K562 (cell line): ENCODE measurements around the gene CCDC28B. TPM values are rescaled to one million over a fixed set of nuclear protein-coding genes. Genes with fewer than 3 reads are reported as not detected.

Experiments
- ATAC-seq: fragments of 200-7000 bp; cut with Tn5 transposase; 3 replicates; pipeline ENCODE4 v1.9.1; 2020; ENCODE audit warnings: moderate library complexity
- BruUV-seq: library from RNA; stranded (reverse); fragments of 400-500 nt; replicated peaks from 2 replicates; lab custom pipeline; 2021; lab: Mats Ljungman, UMichigan
- CTCF ChIA-PET: fragments of 300-600 bp; formaldehyde crosslinking; extraction: SDS; loops from one replicate; lab custom pipeline; 2021; ENCODE audit warnings: low intra/inter-chr PET ratio; lab: Yijun Ruan, JAX
- POLR2A ChIA-PET: fragments of 300-600, 350-650 bp; sonication (Branson Sonifier 250); formaldehyde crosslinking; extraction: SDS; loops from one replicate; lab custom pipeline; 2021; ENCODE audit warnings: antibody characterized with exemption, inconsistent platforms; lab: Yijun Ruan, JAX
- DNase-seq, 4 experiments: peaks; one replicate each; pipeline versions ENCODE4 v3.0.0 to v3.0.0-alpha.2; 2011 to 2018; ENCODE audit warnings: low spot score in 3 of 4, mixed read lengths in 3 of 4; ENCODE audit errors: extremely low read depth in 1 of 4
- FAIRE-seq: peaks from 2 replicates; lab custom pipeline; 2011; peaks lifted over from hg19 to GRCh38; lab: Jason Lieb, UNC
- H2AFZ ChIP-seq: 2 replicates; pipeline ENCODE4 v1.6.0; 2011; ENCODE audit warnings: low read depth, low read length, control low read depth, inconsistent platforms
- H3K27ac ChIP-seq: fragments of 200-600 bp; 3 replicates; pipeline ENCODE4 v1.8.0; 2011; ENCODE audit warnings: low read depth, mild to moderate bottlenecking, control low read depth, inconsistent platforms, low read length, moderate library complexity, mixed read lengths; ENCODE audit errors: extremely low read depth
- H3K27me3 ChIP-seq, 2 experiments: fragments of 300-600 bp in 1 of 2; 2 replicates in 1 of 2; 3 replicates in 1 of 2; pipeline versions ENCODE4 v1.6.0 to v1.8.0; 2011; ENCODE audit warnings: inconsistent platforms in 2 of 2, low read length in 2 of 2, mild to moderate bottlenecking in 1 of 2, mixed read lengths in 1 of 2, moderate library complexity in 1 of 2; ENCODE audit not compliant: control insufficient read depth in 2 of 2, insufficient read depth in 2 of 2
- H3K36me3 ChIP-seq: fragments of 300-600 bp; 3 replicates; pipeline ENCODE4 v1.8.0; 2011; ENCODE audit warnings: mild to moderate bottlenecking, low read length, inconsistent platforms; ENCODE audit not compliant: control insufficient read depth, insufficient read depth
- H3K4me1 ChIP-seq, 2 experiments: fragments of 200-600 bp in 1 of 2; replicated peaks in 1 of 2; 2 replicates in 1 of 2; 3 replicates in 1 of 2; pipeline versions ENCODE4 v1.5.1 to v1.8.0; 2011; ENCODE audit warnings: inconsistent platforms in 2 of 2, low read length in 2 of 2, mild to moderate bottlenecking in 1 of 2, mixed read lengths in 1 of 2, moderate library complexity in 1 of 2; ENCODE audit not compliant: control insufficient read depth in 2 of 2, insufficient read depth in 2 of 2
- H3K4me2 ChIP-seq: 2 replicates; pipeline ENCODE4 v1.6.1; 2011; ENCODE audit warnings: low read length, control low read depth, inconsistent platforms, mixed read lengths; ENCODE audit not compliant: insufficient read depth
- H3K4me3 ChIP-seq: fragments of 200-600 bp; sonication (generic), shearing (Covaris generic); 2 replicates; pipeline ENCODE4 v1.5.1; 2016; ENCODE audit warnings: control low read depth, inconsistent platforms
- H3K79me2 ChIP-seq: fragments of 200-600 bp; 3 replicates; pipeline ENCODE4 v1.8.0; 2011; ENCODE audit warnings: low read length, inconsistent platforms; ENCODE audit not compliant: control insufficient read depth, insufficient read depth
- H3K9ac ChIP-seq, 2 experiments: 2 replicates each; pipeline versions ENCODE4 v1.6.0 to v1.6.1; 2011; ENCODE audit warnings: low read depth in 2 of 2, low read length in 2 of 2, control low read depth in 1 of 2, inconsistent platforms in 1 of 2, mild to moderate bottlenecking in 1 of 2, mixed read lengths in 1 of 2; ENCODE audit not compliant: insufficient read depth in 1 of 2
- H3K9me1 ChIP-seq: one replicate; pipeline ENCODE4 v1.6.0; 2011; ENCODE audit warnings: inconsistent platforms, mild to moderate bottlenecking, low read length, moderate library complexity; ENCODE audit not compliant: control insufficient read depth, insufficient read depth
- H3K9me3 ChIP-seq: replicated peaks from 2 replicates; pipeline ENCODE4 v1.5.1; 2011; ENCODE audit warnings: low read depth, low read length, inconsistent platforms; ENCODE audit not compliant: control insufficient read depth, insufficient read depth
- H4K20me1 ChIP-seq: replicated peaks from 2 replicates; pipeline ENCODE4 v1.6.1; 2011; ENCODE audit warnings: low read length, inconsistent platforms, mixed read lengths; ENCODE audit not compliant: control insufficient read depth, insufficient read depth
- EZH2 ChIP-seq: IDR thresholded peaks from 2 replicates; pipeline ENCODE4 v1.6.1; 2012; ENCODE audit warnings: low read depth, mild to moderate bottlenecking, inconsistent platforms, low read length, borderline replicate concordance
- MCM3 ChIP-seq: fragments of 450-650 bp; IDR thresholded peaks from 2 replicates; pipeline ENCODE4 v1.6.1; 2016
- RBM39 ChIP-seq: fragments of 200-400 bp; formaldehyde crosslinking; optimal IDR thresholded peaks from 2 replicates; pipeline ENCODE3; 2018; ENCODE audit warnings: low read depth, low read length
- SIX5 ChIP-seq, 2 experiments: IDR thresholded peaks; 2 replicates each; pipeline ENCODE4 v1.6.1; 2011; ENCODE audit warnings: low read length in 2 of 2, borderline replicate concordance in 1 of 2, low read depth in 1 of 2, mild to moderate bottlenecking in 1 of 2, moderate library complexity in 1 of 2; ENCODE audit not compliant: insufficient read depth in 1 of 2
- SMAD4 ChIP-seq: fragments of 250-450 bp; sonication (Bioruptor Pico); conservative IDR thresholded peaks from 2 replicates; pipeline ENCODE4 v1.8.0; 2021; ENCODE audit warnings: inconsistent platforms, mild to moderate bottlenecking, moderate library complexity
- SMC3 ChIP-seq: conservative IDR thresholded peaks from 2 replicates; pipeline ENCODE4 v1.6.1; 2011; ENCODE audit warnings: low read depth, low read length, improper control_type of control experiment; ENCODE audit not compliant: insufficient read depth
- XRCC3 ChIP-seq: fragments of 450-650 bp; IDR thresholded peaks from 2 replicates; pipeline ENCODE4 v1.6.1; 2017; ENCODE audit warnings: mild to moderate bottlenecking, moderate library complexity
- ZBTB1 ChIP-seq: sonication (generic); formaldehyde crosslinking; IDR thresholded peaks from 2 replicates; pipeline ENCODE4 v1.8.1; 2023; ENCODE audit warnings: missing genetic modification reagents, low read depth, mild to moderate bottlenecking, borderline replicate concordance
- WGBS: fragments of 100-300 bp; shearing (Covaris generic); methylation state at CpG from one replicate; pipeline ENCODE4 v1.1.6; 2016; ENCODE audit warnings: low coverage, mixed read lengths; ENCODE audit not compliant: insufficient coverage; ENCODE audit errors: missing lambda C conversion rate; 5-methylcytosine and 5-hydroxymethylcytosine counted together
- in situ Hi-C: fragments of 300-500 bp; cut with MboI; formaldehyde crosslinking; loops from 4 replicates; pipeline ENCODE4 v1.15.0; 2018; ENCODE audit warnings: inconsistent platforms, mixed read lengths
- intact Hi-C: fragments of 100-400 bp; cut with micrococcal nuclease; formaldehyde crosslinking; loops from 2 replicates; pipeline ENCODE4 v1.14.2; 2022
- polyA plus RNA-seq, 8 experiments: library from polyadenylated mRNA; depleted of rRNA in 4 of 8; stranded (reverse) in 5 of 8; unstranded in 3 of 8; fragments of >200 nt; fragmentation: Nextera tagmentation in 2 of 8; fragmentation: Illumina TruSeq in 1 of 8; extraction: Ambion mirVana in 2 of 8; extraction: Trizol in 1 of 8; gene quantifications; 2 replicates each; pipeline versions ENCODE4 v1.2.1 to v1.2.3, GENCODE V29; 2011 to 2014; ENCODE audit warnings: inconsistent platforms in 1 of 8, missing spikeins in 1 of 8
- total RNA-seq, 7 experiments: library from RNA; depleted of rRNA in 6 of 7; stranded (reverse); fragments of >200 nt in 6 of 7; fragmentation: Illumina TruSeq in 2 of 7; extraction: Trizol in 2 of 7; gene quantifications; 2 replicates each; pipeline versions ENCODE4 v1.2.1 to v1.2.3, GENCODE V29; 2011 to 2021; ENCODE audit warnings: low replicate concordance in 1 of 7
- TF ChIP-seq, protein P1 (sequence below): conservative IDR thresholded peaks from 2 replicates; pipeline ENCODE4 v1.6.1; 2011; ENCODE audit warnings: low read depth, mild to moderate bottlenecking, low read length; ENCODE audit not compliant: control insufficient read depth
- TF ChIP-seq, protein P2 (sequence below): fragments of 200-400 bp; formaldehyde crosslinking; IDR thresholded peaks from 2 replicates; pipeline ENCODE4 v1.6.1; 2017; ENCODE audit warnings: mild to moderate bottlenecking, low read depth, low read length, moderate library complexity
- TF ChIP-seq, protein P3 (sequence below): sonication (generic); formaldehyde crosslinking; IDR thresholded peaks from 2 replicates; pipeline ENCODE4 v1.8.1; 2023; ENCODE audit warnings: mild to moderate bottlenecking, missing genetic modification reagents
- TF ChIP-seq, protein P4 (sequence below): fragments of 250-450 bp; sonication (Bioruptor Pico); IDR thresholded peaks from 2 replicates; pipeline ENCODE4 v1.5.0; 2021; ENCODE audit warnings: mild to moderate bottlenecking, moderate library complexity

The CCDC28B gene
- total and polyA plus RNA-seq, 9 of the 15 experiments (the other 6 are each of a cell fraction or from before 2014, with no cell fraction given), result 5.7 to 54.5 (median 31.7) TPM

DNA sequence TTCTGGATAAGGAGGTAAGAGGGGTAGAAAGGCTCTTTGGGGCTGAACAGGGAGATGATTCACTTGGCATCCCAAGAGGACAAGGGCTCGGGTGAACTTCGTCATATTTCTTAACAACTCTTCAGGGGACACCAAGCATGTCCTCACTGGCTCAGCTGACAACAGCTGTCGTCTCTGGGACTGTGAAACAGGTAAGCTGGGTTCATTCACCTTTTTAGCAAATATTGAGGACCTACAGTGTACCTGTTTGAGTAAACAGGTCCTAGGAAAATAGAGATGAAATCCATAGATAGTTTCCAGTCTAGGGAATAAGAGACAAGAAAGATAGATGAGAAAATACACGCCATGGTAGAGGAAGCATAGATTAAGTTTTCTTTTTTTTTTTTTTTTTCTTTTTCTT, 23.9 kb downstream of the CCDC28B start (continued):
- TF ChIP-seq, protein P1, sequence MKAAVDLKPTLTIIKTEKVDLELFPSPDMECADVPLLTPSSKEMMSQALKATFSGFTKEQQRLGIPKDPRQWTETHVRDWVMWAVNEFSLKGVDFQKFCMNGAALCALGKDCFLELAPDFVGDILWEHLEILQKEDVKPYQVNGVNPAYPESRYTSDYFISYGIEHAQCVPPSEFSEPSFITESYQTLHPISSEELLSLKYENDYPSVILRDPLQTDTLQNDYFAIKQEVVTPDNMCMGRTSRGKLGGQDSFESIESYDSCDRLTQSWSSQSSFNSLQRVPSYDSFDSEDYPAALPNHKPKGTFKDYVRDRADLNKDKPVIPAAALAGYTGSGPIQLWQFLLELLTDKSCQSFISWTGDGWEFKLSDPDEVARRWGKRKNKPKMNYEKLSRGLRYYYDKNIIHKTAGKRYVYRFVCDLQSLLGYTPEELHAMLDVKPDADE, result no peak
- no peak for TF ChIP-seq ZBTB1 (CRISPR knock-in tag)
- TF ChIP-seq RBM39, result no peak
- no peak for TF ChIP-seq MCM3

DNA sequence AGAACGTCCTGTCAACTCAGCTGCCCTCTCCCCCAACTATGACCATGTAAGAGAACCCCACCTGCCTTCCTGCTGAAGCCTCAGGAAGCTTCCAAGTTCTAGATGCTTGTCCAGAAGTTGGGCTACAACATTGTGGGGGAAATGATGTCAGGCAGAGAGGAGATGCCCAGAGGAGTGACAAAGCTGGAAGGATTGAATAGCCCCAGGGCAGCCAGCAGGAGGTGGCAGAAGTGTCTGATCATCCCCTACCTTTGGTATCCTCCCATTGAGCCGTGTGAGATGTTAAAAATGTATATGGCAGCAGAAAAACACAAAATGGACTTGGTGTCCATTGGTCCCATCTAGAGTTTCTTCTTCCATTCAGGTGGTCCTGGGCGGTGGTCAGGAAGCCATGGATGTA, 28.4 kb downstream of the CCDC28B start:
- H3K9me1 ChIP-seq, result no peaks in the 10 kb centered on the region
- 98% methylated on average over 3 of the region's 3 CpGs for WGBS
- no peaks in the 10 kb centered on the region for H3K27me3 ChIP-seq
- in situ Hi-C loops, result no loop called here
- POLR2A ChIA-PET, result interaction anchor here (0.6 to 6.5 kb wide), 8 partner anchors 7 to 107 kb away, joined by 3 to 40 read pairs (median 4); partner anchors contain the start of gene MARCKSL1
- H3K9ac ChIP-seq, result no peak overlapping the region
- no TSS peak for BruUV-seq
- no peak for FAIRE-seq
- CTCF ChIA-PET, result no interaction called here
- no peaks in the 10 kb centered on the region for H3K9me3 ChIP-seq
- ATAC-seq, result no peak
- H3K4me2 ChIP-seq, result no peak overlapping the region
- DNase-seq, result no peak
- intact Hi-C loops, result no loop called here
- peaks cover 16% of the 10 kb centered on the region for H3K79me2 ChIP-seq
- no peak overlapping the region for H2AFZ ChIP-seq
- peaks cover 3% of the 10 kb centered on the region in 2 experiments; a peak in 3 of 5 replicates for H3K4me1 ChIP-seq
- no peak overlapping the region for H3K27ac ChIP-seq
- H4K20me1 ChIP-seq, result no peaks in the 10 kb centered on the region
- H3K36me3 ChIP-seq, result peaks cover 85% of the 10 kb centered on the region
- H3K4me3 ChIP-seq, result no peak overlapping the region
- TF ChIP-seq SIX5 (IDR thresholded peaks at IDR 0.05; ENCODE audit: borderline replicate concordance in 1 of 2, insufficient read depth in 1 of 2, low read depth in 1 of 2, low read length in 2 of 2), result no peak
- TF ChIP-seq, protein P2, sequence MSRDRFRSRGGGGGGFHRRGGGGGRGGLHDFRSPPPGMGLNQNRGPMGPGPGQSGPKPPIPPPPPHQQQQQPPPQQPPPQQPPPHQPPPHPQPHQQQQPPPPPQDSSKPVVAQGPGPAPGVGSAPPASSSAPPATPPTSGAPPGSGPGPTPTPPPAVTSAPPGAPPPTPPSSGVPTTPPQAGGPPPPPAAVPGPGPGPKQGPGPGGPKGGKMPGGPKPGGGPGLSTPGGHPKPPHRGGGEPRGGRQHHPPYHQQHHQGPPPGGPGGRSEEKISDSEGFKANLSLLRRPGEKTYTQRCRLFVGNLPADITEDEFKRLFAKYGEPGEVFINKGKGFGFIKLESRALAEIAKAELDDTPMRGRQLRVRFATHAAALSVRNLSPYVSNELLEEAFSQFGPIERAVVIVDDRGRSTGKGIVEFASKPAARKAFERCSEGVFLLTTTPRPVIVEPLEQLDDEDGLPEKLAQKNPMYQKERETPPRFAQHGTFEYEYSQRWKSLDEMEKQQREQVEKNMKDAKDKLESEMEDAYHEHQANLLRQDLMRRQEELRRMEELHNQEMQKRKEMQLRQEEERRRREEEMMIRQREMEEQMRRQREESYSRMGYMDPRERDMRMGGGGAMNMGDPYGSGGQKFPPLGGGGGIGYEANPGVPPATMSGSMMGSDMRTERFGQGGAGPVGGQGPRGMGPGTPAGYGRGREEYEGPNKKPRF, result no peak
- TF ChIP-seq SMC3, result no peak
- TF ChIP-seq, protein P3, sequence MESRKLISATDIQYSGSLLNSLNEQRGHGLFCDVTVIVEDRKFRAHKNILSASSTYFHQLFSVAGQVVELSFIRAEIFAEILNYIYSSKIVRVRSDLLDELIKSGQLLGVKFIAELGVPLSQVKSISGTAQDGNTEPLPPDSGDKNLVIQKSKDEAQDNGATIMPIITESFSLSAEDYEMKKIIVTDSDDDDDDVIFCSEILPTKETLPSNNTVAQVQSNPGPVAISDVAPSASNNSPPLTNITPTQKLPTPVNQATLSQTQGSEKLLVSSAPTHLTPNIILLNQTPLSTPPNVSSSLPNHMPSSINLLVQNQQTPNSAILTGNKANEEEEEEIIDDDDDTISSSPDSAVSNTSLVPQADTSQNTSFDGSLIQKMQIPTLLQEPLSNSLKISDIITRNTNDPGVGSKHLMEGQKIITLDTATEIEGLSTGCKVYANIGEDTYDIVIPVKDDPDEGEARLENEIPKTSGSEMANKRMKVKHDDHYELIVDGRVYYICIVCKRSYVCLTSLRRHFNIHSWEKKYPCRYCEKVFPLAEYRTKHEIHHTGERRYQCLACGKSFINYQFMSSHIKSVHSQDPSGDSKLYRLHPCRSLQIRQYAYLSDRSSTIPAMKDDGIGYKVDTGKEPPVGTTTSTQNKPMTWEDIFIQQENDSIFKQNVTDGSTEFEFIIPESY (CRISPR knock-in tag), result no peak
- TF ChIP-seq, protein P4, sequence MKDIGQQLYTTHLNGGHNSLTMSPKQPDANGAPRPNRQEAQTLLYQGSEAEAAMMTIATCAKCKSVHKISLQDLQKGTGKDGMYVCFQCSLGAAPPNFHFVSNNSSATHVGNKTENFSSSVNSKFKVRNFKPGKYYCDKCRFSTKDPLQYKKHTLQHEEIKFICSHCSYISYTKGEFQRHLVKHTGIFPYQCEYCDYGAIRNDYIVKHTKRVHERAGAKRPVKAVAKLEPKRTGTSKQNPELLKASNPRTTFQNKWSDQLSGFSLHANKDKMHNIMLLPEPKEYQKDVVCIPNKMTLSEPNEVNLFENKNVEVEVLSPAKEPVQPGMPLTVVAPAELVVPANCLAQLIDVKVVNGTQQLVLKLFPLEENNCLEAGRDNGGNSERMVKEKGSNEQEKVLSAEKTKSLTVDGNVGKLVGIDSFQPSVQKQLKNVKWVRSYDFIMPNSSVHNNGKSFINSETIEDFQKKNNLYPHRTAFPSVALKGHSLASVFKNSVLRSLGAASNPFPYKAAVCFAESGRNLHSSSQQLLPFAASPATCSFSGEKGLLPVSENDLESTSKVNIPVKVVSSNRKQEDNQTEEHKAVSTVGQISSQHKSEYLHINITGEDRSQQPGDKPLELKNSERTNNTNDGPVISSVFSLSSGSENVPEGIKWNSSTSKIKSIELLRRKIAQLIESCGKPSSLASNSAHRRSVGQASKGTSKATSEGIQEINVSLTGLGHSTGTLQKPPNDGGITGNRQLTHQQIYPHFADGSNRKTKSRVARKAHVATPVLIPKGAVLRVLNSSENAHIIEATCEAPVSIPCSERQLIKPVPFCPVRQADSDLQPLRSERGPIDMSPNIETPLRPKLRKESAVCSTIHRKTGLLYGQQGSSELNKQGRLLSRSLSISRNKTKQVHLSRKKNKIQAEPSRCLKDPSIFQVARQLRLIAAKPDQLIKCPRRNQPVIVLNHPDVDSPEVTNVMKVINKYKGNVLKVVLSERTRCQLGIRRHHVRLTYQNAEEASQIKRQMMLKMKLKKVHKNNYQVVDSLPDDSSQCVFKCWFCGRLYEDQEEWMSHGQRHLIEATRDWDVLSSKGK (CRISPR knock-in tag), result no peak
- TF ChIP-seq SMAD4 (CRISPR knock-in tag), result no peak
- TF ChIP-seq EZH2, result no peak
- TF ChIP-seq XRCC3, result no peak
